Right cardiac atrium (tissue), 5 donors: ENCODE data around the gene FAM156B. TPM values are rescaled to one million over a fixed set of nuclear protein-coding genes. Genes with fewer than 3 reads are reported as not detected.
"Not testable (repeated sequence)": the region's sequence is repeated elsewhere in the genome, so short reads cannot be mapped to it uniquely, and the experiment has no call there.

ENCODE experiments used
- ATAC-seq, 2 donors: fragments of 200-7000 bp; cut with Tn5 transposase; one replicate each; pipeline versions ENCODE4 v1.8.0 to v1.9.1; 2020; ENCODE audit warnings: moderate library complexity in 2 of 2, mild to moderate bottlenecking in 1 of 2
- DNase-seq, 3 donors: peaks; one replicate each; pipeline ENCODE4 v3.0.0-alpha.2; 2020
- H3K27ac ChIP-seq: one replicate; pipeline ENCODE4 v1.5.1; 2013; ENCODE audit warnings: mild to moderate bottlenecking, low read length, control low read depth, moderate library complexity
- H3K27me3 ChIP-seq: one replicate; pipeline ENCODE4 v1.6.1; 2013; ENCODE audit not compliant: control insufficient read depth, insufficient read depth
- H3K4me1 ChIP-seq: one replicate; pipeline ENCODE4 v1.6.1; 2013; ENCODE audit warnings: low read length; ENCODE audit not compliant: control insufficient read depth, insufficient read depth
- H3K4me3 ChIP-seq: one replicate; pipeline ENCODE4 v1.5.1; 2013; ENCODE audit warnings: low read length, control low read depth
- H3K9me3 ChIP-seq: one replicate; pipeline ENCODE4 v1.6.1; 2013; ENCODE audit warnings: low read length; ENCODE audit not compliant: control insufficient read depth
- WGBS: extraction: QIAGEN DNeasy Blood & Tissue Kit; methylation state at CpG from one replicate; pipeline ENCODE4 v1.1.7; 2013; 5-methylcytosine and 5-hydroxymethylcytosine counted together
- intact Hi-C, 4 donors: fragments of 100-400 bp; cut with DNase I; formaldehyde crosslinking; loops; one replicate each; pipeline versions ENCODE4 v1.11.0 to v1.14.0; 2022 to 2023
- polyA plus RNA-seq: library from polyadenylated mRNA; stranded (reverse); fragments of 200-250 nt; gene quantifications from one replicate; pipeline ENCODE4 v1.2.3, GENCODE V29; 2013
- total RNA-seq, 4 donors: library from RNA; stranded (reverse); fragmentation: NEBNext Ultra II Directional; extraction: Animal tissue kit (Norgen Biotek cat#: 25700); gene quantifications; one replicate each; pipeline ENCODE4 v1.2.1, GENCODE V29; 2021
- donor health status: healthy with polysubstance abuse.
- donor health status: DM: no; HTN: yes; CAD: no.
- donor health status: DM: no; HTN: no; CAD: no.
- donor health status: DM: no; HTN: yes; CAD: no; lungs with severe emphysema.
- donor health status: DM: yes; HTN: yes; CAD: no.

The FAM156B gene
- total and polyA plus RNA-seq, 5 donors, result 11.0 to 18.1 (median 17.0) TPM

DNA sequence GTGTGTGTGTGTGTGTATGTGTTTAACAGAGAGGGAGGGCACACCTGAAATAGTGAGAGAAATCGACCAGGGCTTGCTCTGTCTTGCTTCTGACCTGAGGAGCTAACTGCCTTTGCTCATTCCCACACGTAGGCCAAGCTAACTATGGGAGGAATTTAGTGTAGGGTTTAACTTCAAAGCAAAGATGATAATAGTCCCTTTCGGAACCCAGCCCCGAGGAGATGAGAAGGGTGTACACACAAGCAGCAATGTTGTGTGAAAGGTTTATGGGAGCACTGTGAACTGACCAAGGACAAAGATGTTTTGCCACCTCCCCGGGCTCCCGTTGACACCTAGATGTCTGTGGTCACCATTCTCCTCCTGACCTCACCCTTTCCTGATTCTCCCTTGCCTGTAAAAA is 20.7 kb upstream of the FAM156B start:
- H3K4me1 ChIP-seq, H3K9me3 ChIP-seq, DNase-seq, intact Hi-C loops, H3K27ac ChIP-seq, H3K27me3 ChIP-seq, ATAC-seq, H3K4me3 ChIP-seq: not testable (repeated sequence)
- WGBS, result 58% methylated on average over 6 of the region's 6 CpGs

DNA sequence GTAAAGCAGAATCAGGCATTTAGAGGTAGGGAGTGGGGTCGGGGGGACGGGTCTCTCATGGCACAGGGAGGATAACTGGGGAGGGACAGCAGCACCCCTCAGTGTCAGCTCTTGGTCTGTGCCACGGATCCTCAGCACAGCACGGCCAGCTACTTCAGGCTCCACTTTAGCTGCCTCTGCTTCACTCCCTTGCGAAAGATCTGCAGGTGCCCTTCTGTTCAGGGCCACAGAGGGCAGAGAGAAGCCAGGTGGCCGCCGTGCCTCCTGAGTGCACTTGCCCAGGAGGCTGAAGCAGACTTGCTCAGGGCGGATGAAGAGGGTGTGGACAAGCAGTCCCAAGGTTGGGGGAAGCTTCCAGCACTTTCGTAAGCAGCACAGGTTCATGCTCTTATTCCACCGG is 9.7 kb upstream of the FAM156B start:
- H3K27ac ChIP-seq, H3K27me3 ChIP-seq, DNase-seq, intact Hi-C loops, H3K4me3 ChIP-seq, H3K9me3 ChIP-seq, ATAC-seq, H3K4me1 ChIP-seq: not testable (repeated sequence)
- WGBS, result no CpG with 5 or more reads among the region's 10 CpGs

DNA sequence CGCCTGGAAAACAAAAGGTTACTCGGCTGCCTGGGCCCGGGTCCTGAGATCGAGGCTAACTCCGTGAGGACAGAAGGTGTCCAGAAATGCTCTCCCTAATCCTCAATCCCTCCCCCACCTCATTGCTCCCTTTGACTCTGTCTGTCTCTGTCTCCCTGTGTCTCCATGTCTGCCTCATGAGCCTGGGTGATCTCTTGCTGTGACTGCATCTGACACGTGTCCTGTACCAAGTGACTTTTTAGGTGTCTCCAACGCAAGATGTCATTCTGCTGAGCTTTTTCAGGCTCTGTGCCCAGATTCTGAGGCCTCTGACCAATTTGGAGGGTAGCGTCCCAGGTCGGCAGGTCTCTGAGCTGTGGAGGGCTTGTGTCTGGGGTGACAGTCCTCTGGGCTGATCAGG is 9.0 kb upstream of the FAM156B start:
- intact Hi-C loops, DNase-seq, H3K27ac ChIP-seq, H3K9me3 ChIP-seq, H3K4me3 ChIP-seq, H3K27me3 ChIP-seq, H3K4me1 ChIP-seq: not testable (repeated sequence)
- ATAC-seq, result peak; percentile 45 to 66
- WGBS, result no CpG with 5 or more reads among the region's 9 CpGs

DNA sequence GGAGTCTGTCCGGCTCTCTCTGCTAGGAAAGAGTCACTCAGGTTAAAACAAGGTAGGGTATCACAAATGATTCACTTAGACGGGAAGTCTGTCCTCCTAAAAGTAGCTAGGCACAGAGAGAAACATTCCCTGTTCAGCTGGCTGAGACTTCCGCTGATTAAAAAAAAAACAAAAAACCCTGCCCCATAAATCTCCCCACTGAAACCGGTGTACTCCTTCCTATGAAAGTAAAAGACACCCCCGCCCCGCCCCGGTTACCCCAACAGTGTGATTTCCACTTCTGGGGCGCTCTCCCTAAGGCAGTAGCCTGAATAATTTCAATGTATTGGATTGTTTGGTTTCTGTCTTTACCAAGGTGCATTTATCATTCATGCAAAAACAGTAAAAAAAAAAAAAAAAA is 692 bp upstream of the FAM156B start:
- H3K4me3 ChIP-seq, H3K4me1 ChIP-seq, H3K27me3 ChIP-seq, DNase-seq, intact Hi-C loops, H3K27ac ChIP-seq, H3K9me3 ChIP-seq: not testable (repeated sequence)
- peak in 1 of 2 donors; percentile 0 for ATAC-seq
- no CpG with 5 or more reads among the region's 8 CpGs for WGBS

DNA sequence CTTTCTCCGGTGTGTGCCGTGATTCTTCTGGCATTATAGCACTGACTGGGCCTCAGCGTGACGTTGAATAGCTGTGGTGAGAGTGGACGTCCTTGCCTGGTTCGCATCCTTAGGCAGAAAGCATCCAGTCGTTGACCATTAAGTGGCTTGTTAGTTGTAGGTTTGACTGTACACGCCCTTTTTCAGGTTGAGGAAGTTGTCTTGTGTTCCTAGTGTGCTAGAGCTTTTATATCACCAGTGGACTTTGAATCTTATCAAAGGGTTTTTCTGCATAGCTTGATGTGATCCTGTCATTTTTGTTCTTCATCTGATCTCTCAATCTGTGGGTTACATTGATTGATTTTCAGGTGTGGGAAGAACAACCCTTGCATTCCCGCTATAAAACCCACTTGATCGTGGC is 8.4 kb downstream of the FAM156B start:
- H3K4me1 ChIP-seq, H3K27ac ChIP-seq, intact Hi-C loops, ATAC-seq, H3K4me3 ChIP-seq, DNase-seq, H3K9me3 ChIP-seq, H3K27me3 ChIP-seq: not testable (repeated sequence)
- no CpG with 5 or more reads among the region's 10 CpGs for WGBS

DNA sequence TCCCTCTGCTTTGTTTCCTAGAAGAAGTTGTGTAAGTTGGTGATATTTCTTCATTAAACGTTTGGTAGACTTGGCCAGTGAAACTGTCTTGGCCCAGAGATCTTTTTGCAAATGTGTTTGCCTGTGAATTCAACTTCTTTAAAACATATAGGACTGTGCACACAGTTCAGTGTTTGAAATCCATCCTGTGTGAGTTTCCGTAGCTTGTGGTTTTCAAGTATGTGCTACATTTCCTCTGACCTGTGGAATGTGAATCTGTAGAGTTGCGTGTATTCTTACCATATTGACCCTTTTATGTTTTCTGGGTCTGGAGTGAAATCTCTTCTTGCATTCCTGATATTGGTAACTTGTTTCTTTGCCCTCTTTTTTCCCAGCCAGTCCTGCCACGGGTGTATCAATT is 8.9 kb downstream of the FAM156B start:
- intact Hi-C loops, H3K9me3 ChIP-seq, ATAC-seq, H3K27me3 ChIP-seq, H3K27ac ChIP-seq, H3K4me3 ChIP-seq, H3K4me1 ChIP-seq, DNase-seq: not testable (repeated sequence)
- WGBS, result no CpG with 5 or more reads among the region's 4 CpGs

DNA sequence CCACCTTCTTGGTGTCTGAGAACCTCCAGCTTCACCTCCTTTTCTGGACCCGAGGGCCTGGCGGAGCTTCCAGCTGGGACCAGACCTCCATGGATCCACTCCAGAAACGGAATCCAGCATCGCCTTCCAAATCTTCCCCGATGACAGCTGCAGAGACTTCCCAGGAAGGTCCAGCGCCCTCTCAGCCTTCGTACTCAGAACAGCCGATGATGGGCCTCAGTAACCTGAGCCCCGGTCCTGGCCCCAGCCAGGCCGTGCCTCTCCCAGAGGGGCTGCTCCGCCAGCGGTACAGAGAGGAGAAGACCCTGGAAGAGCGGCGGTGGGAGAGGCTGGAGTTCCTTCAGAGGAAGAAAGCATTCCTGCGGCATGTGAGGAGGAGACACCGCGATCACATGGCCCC is 10.0 kb downstream of the FAM156B start:
- H3K27me3 ChIP-seq, H3K4me3 ChIP-seq, H3K4me1 ChIP-seq, ATAC-seq, H3K27ac ChIP-seq, intact Hi-C loops, DNase-seq, H3K9me3 ChIP-seq: not testable (repeated sequence)
- WGBS, result no CpG with 5 or more reads among the region's 17 CpGs

DNA sequence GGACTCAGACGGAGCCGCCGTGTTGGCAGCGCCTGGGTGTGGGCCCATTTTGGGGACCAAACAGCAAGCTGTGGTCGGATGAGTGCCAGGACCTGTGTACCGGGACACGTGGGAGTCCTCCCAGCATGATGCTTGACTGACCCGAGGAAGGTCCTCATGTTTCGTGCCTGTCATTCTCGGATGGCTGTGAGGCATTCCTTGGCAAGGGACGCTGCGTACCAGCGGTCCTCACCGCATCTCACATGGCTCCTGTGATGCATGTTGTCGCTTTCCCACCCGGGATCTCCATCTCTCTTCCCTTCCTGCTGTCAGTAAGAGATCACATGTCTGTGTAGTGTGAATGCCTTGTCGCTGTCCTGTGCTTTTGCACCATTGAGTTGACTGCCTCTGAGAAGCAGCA is 10.8 kb downstream of the FAM156B start:
- intact Hi-C loops, H3K27ac ChIP-seq, H3K4me3 ChIP-seq, H3K9me3 ChIP-seq, ATAC-seq, H3K4me1 ChIP-seq, DNase-seq, H3K27me3 ChIP-seq: not testable (repeated sequence)
- no CpG with 5 or more reads among the region's 17 CpGs for WGBS

DNA sequence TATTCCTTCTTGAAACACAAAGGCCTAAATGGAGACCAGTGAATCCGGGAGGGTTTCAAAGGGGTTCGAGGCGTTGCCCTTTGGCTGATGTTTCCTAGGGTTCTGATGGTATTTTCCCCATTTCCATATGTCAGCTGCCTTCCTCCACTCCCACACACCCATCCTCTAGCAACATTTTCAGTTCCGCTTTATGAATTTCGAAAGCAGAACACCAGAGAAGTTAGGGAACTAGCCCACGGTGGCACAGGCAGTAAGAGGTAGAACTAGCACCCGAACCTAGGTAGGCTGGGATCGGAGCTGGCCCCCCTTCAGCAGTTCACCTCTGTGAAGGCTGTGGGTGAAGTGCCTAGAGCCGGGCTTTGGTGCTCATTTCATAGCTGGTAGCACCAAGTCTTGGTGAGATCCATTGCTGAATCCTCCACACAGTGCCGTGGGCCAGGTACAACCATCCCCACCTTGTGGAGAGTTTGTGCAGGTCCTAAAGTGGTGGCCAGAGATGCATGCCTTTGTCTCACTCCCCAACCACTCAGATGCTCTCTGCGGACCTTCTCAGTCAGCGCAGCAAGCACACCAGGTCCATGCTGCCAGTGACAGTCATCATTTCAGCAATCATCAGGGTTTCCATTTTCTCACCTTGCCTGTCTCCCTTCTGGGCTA is 12.3 kb downstream of the FAM156B start:
- intact Hi-C loops, H3K9me3 ChIP-seq, DNase-seq, H3K27me3 ChIP-seq, ATAC-seq, H3K27ac ChIP-seq, H3K4me3 ChIP-seq, H3K4me1 ChIP-seq: not testable (repeated sequence)
- no CpG with 5 or more reads among the region's 12 CpGs for WGBS

DNA sequence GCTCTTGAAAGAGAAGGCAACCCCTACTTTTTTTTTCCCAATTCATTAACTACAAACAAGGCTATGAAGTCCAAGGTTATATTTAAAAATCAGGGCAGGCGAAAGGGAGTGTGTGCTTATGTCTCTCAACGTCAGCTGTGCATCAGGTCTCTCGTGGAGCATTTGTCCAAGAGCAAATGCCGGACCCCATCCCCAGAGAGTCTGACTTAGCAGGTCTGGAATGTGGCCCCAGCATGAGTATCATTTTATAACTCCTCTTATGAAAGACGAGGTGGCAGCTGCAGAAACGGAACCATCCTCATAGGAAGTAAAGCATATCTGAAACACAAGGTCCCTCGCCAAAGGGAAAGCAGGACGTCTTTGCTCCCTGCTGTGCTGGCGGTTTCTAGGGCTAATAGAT is 16.6 kb downstream of the FAM156B start:
- H3K27me3 ChIP-seq, H3K4me3 ChIP-seq, intact Hi-C loops, DNase-seq, ATAC-seq, H3K4me1 ChIP-seq, H3K27ac ChIP-seq, H3K9me3 ChIP-seq: not testable (repeated sequence)
- no CpG with 5 or more reads among the region's 9 CpGs for WGBS

DNA sequence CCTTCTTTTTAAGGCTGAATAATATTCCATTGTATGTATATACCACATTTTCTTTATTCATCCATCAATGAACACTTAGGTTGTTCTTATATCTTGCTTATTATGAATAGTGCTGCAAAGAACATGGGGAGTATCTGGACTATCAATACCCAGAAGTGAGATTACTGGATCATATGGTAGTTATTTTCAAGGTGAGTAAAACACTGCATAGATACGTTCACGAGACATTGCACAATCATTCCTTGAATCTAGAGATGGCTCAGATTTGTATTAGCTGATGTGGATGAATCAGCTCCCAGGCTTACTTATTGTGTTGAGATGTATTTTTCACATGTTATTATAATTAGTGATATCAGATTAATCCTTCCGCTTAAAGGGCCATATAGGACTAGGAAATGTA is 17.6 kb downstream of the FAM156B start:
- H3K4me3 ChIP-seq, H3K27me3 ChIP-seq, intact Hi-C loops, H3K9me3 ChIP-seq, ATAC-seq, H3K27ac ChIP-seq, H3K4me1 ChIP-seq, DNase-seq: not testable (repeated sequence)
- no CpG with 5 or more reads among the region's 3 CpGs for WGBS

DNA sequence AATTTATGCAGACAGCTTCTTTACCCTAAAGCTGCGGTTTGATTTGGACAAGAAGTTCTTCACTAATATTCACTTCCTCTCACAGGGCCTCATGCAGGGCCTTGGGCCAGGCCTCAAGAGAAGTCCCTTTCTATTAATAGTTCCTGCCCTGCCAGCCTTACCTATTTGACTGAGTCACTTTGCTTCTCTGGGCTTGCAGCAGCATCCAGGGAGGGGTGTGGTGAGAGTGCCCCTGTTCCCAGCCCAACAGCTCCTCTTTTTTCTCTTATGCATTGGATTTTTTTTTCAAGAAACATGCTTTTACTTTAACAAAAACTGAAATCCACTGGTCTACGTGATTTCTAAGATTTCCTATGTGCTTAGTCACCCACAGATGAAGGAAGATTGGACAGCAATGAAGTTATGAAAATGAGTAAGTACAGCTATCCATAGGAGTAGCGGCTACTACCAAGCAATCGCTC is 26.7 kb downstream of the FAM156B start:
- peaks cover 1% of the 10 kb centered on the region for H3K4me1 ChIP-seq
- no peaks in the 10 kb centered on the region for H3K27me3 ChIP-seq
- WGBS, result 40% methylated on average over 4 of the region's 4 CpGs
- intact Hi-C loops, result no loop called here
- ATAC-seq, result no peak
- DNase-seq, result peak in 2 of 3 donors; percentile 34 to 41
- H3K27ac ChIP-seq, result no peak overlapping the region
- no peaks in the 10 kb centered on the region for H3K9me3 ChIP-seq
- no peak overlapping the region for H3K4me3 ChIP-seq
